ENCODE results near the gene KLHL25.

DNA sequence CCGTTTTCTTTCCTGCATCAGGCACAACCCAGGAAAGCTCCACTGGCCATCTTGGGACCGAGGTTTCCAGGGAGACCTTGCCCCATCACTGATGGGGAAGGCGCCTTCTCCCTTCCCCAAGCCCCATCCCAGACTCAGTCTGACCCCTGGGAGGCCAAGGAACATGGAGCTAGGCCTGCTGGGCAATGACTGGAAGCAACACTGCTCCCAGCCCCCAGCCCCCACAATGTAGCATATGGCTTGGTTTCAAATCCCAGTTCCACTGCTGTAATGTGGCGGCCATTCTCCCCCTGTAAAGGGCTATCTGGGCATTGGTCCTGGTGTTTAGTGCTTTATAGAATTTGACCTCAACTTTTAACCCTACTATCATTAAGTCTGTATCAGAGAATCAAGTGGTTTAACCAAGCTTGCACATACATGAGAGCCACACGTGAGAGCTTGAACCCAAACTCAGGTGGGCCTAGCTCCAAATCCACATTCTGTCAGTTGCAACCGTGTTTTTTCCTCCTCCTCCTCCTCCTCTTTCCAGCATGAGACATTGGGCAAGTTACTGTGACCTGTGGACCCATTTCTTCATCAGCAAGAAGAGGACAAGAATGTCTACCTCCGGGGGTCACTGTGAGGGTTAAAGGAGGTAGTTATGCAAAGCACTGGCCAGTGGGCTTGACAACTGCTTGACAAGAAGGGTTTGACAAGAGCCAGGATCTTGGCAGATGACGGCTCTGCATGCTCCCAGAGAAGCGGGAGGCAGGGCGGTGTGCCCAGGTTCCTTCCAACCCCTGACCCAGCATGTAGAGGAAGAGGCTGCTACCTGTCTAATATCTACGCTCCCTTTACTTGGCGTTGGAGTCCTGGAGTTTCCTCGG is 37.4 kb downstream of the KLHL25 start:
- TF ChIP-seq, protein P1, sequence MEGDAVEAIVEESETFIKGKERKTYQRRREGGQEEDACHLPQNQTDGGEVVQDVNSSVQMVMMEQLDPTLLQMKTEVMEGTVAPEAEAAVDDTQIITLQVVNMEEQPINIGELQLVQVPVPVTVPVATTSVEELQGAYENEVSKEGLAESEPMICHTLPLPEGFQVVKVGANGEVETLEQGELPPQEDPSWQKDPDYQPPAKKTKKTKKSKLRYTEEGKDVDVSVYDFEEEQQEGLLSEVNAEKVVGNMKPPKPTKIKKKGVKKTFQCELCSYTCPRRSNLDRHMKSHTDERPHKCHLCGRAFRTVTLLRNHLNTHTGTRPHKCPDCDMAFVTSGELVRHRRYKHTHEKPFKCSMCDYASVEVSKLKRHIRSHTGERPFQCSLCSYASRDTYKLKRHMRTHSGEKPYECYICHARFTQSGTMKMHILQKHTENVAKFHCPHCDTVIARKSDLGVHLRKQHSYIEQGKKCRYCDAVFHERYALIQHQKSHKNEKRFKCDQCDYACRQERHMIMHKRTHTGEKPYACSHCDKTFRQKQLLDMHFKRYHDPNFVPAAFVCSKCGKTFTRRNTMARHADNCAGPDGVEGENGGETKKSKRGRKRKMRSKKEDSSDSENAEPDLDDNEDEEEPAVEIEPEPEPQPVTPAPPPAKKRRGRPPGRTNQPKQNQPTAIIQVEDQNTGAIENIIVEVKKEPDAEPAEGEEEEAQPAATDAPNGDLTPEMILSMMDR (IDR thresholded peaks at IDR 0.05): no peak
- no peak for TF ChIP-seq POLR2A (IDR thresholded peaks at IDR 0.05)
